Panc1 (cell line): ENCODE measurements around the gene DUS1L. TPM values are rescaled to one million over a fixed set of nuclear protein-coding genes. Genes with fewer than 3 reads are reported as not detected.

ENCODE experiments used
- ATAC-seq: fragments of 200-7000 bp; cut with Tn5 transposase; 2 replicates; pipeline ENCODE4 v1.9.1; 2020; ENCODE audit warnings: mild to moderate bottlenecking, moderate library complexity
- BruUV-seq: library from RNA; stranded (reverse); fragments of 400-500 nt; replicated peaks from 2 replicates; lab custom pipeline; 2021; lab: Mats Ljungman, UMichigan
- CTCF ChIA-PET: fragments of 300-600 bp; sonication (Branson Sonifier 250); formaldehyde crosslinking; loops from one replicate; lab custom pipeline; 2022; ENCODE audit warnings: antibody characterized with exemption; lab: Charles Lee
- POLR2A ChIA-PET: fragments of 300-600 bp; sonication (Branson Sonifier 250); formaldehyde crosslinking; loops from one replicate; lab custom pipeline; 2022; ENCODE audit warnings: antibody characterized with exemption; lab: Charles Lee
- DNase-seq: peaks from one replicate; pipeline ENCODE4 v3.0.0-alpha.2; 2010; ENCODE audit warnings: low read depth, low spot score
- H3K27ac ChIP-seq: 2 replicates; pipeline ENCODE4 v1.5.1; 2011; ENCODE audit warnings: mild to moderate bottlenecking, low read length, inconsistent platforms
- H3K27me3 ChIP-seq: fragments of 200-500 bp; sonication (Bioruptor generic); 2 replicates; pipeline ENCODE4 v1.6.0; 2014; ENCODE audit warnings: low read length, inconsistent platforms; ENCODE audit not compliant: control insufficient read depth, insufficient read depth
- H3K36me3 ChIP-seq: fragments of 200-500 bp; sonication (Bioruptor generic); 2 replicates; pipeline ENCODE4 v1.5.1; 2014; ENCODE audit warnings: inconsistent platforms, mild to moderate bottlenecking, low read length, moderate library complexity; ENCODE audit not compliant: control insufficient read depth, insufficient read depth
- H3K4me1 ChIP-seq: 2 replicates; pipeline ENCODE4 v1.5.1; 2011; ENCODE audit warnings: inconsistent platforms, mild to moderate bottlenecking, low read length, moderate library complexity; ENCODE audit not compliant: control insufficient read depth, insufficient read depth
- H3K4me3 ChIP-seq, 2 experiments: 2 replicates each; pipeline ENCODE4 v1.5.1; 2011 to 2012; ENCODE audit warnings: low read depth in 2 of 2, low read length in 2 of 2, mild to moderate bottlenecking in 2 of 2, inconsistent platforms in 1 of 2, moderate library complexity in 1 of 2
- H3K9me3 ChIP-seq: fragments of 200-500 bp; sonication (Bioruptor generic); 2 replicates; pipeline ENCODE4 v1.5.1; 2014; ENCODE audit warnings: low read depth, mild to moderate bottlenecking, inconsistent platforms, low read length, moderate library complexity; ENCODE audit not compliant: control insufficient read depth, insufficient read depth
- CTCF ChIP-seq: fragments of 450-650 bp; IDR thresholded peaks from 2 replicates; pipeline ENCODE4 v1.5.1; 2017; ENCODE audit warnings: mild to moderate bottlenecking
- POLR2AphosphoS5 ChIP-seq: IDR thresholded peaks from 2 replicates; pipeline ENCODE4 v1.6.1; 2012; ENCODE audit warnings: mild to moderate bottlenecking, low read depth, low read length, moderate library complexity
- SIN3A ChIP-seq: IDR thresholded peaks from 2 replicates; pipeline ENCODE4 v1.6.1; 2012; ENCODE audit warnings: low read depth, mild to moderate bottlenecking, low read length, moderate library complexity, borderline replicate concordance; ENCODE audit not compliant: insufficient read depth
- TCF7L2 ChIP-seq: IDR thresholded peaks from 2 replicates; pipeline ENCODE4 v1.6.1; 2011; ENCODE audit warnings: mild to moderate bottlenecking, low read depth, low read length, inconsistent platforms
- in situ Hi-C: cut with HindIII; loops from 2 replicates; pipeline ENCODE4 v1.10.0; 2016; ENCODE audit warnings: low sequenced_read_pairs, low pct_unique_long_range_greater_than_20kb
- intact Hi-C: fragments of 100-400 bp; cut with micrococcal nuclease; formaldehyde crosslinking; loops from one replicate; pipeline ENCODE4 v1.10.0; 2022; ENCODE audit not compliant: unreplicated experiment
- total RNA-seq: library from RNA; stranded (reverse); gene quantifications from one replicate; pipeline ENCODE4 v1.2.1, GENCODE V29; 2021; ENCODE audit not compliant: unreplicated experiment
- TF ChIP-seq, protein P1 (sequence below), 2 experiments: IDR thresholded peaks; 2 replicates each; pipeline ENCODE4 v1.6.1; 2011 to 2012; ENCODE audit warnings: low read depth in 2 of 2, control low read depth in 1 of 2, low read length in 1 of 2, mild to moderate bottlenecking in 1 of 2, moderate library complexity in 1 of 2; ENCODE audit not compliant: insufficient read depth in 1 of 2

The DUS1L gene
- total RNA-seq, 1 experiment from 2014 or later = 115 TPM

DNA sequence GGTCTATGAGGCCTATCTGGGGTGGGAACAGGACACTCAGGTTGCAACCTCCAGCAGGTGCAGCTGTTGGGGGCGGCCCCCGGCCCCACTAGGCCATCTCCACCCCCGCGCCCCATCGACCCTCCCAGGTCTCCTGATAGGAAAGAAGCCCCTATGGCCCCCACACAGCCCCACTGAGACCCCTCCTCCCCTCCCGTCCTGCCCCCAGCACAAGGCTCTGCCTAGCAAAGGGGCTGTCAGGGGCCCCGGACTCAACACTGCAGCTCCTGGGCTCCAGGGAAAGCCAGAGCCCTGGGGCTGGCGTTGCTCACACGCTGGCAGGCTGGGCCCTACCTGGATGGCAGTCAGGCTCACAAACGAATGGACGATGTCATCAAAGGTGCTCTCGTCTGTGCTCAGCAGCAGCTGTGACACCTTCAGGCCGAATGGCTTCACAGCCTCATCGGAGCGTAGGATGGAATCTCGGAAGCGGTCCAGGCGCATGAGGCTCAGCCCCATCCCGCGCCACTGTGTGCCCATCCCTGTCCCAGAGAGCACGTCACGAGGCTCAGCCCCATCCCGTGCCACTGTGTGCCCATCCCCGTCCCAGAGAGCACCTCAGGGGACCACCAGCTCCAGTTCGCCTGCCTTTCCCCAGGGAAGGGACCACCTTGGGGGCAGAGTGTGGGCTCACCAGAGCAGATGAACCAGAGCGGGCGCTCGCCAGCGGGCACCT, 25.1 kb upstream of the DUS1L start:
- in situ Hi-C loops (no loop called here), intact Hi-C loops (no loop called here)
- Histone ChIP-seq H3K4me3 (no peak overlapping the region), H3K36me3 (peaks cover 51% of the 10 kb centered on the region), H3K4me1 (peaks cover 10% of the 10 kb centered on the region), H3K27me3 (no peaks in the 10 kb centered on the region), H3K9me3 (no peaks in the 10 kb centered on the region), H3K27ac (no peak overlapping the region)
- TF ChIP-seq TCF7L2 (no peak), CTCF (no peak), POLR2AphosphoS5 (no peak)
- TF ChIP-seq, protein P1, sequence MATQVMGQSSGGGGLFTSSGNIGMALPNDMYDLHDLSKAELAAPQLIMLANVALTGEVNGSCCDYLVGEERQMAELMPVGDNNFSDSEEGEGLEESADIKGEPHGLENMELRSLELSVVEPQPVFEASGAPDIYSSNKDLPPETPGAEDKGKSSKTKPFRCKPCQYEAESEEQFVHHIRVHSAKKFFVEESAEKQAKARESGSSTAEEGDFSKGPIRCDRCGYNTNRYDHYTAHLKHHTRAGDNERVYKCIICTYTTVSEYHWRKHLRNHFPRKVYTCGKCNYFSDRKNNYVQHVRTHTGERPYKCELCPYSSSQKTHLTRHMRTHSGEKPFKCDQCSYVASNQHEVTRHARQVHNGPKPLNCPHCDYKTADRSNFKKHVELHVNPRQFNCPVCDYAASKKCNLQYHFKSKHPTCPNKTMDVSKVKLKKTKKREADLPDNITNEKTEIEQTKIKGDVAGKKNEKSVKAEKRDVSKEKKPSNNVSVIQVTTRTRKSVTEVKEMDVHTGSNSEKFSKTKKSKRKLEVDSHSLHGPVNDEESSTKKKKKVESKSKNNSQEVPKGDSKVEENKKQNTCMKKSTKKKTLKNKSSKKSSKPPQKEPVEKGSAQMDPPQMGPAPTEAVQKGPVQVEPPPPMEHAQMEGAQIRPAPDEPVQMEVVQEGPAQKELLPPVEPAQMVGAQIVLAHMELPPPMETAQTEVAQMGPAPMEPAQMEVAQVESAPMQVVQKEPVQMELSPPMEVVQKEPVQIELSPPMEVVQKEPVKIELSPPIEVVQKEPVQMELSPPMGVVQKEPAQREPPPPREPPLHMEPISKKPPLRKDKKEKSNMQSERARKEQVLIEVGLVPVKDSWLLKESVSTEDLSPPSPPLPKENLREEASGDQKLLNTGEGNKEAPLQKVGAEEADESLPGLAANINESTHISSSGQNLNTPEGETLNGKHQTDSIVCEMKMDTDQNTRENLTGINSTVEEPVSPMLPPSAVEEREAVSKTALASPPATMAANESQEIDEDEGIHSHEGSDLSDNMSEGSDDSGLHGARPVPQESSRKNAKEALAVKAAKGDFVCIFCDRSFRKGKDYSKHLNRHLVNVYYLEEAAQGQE (IDR thresholded peaks at IDR 0.05; ENCODE audit: insufficient read depth in 1 of 2, low read depth in 2 of 2, low read length in 1 of 2) = no peak
- no TSS peak for BruUV-seq
- no peak for ATAC-seq
- DNase-seq = no peak
- ChIA-PET POLR2A (no interaction called here), CTCF (no interaction called here)

DNA sequence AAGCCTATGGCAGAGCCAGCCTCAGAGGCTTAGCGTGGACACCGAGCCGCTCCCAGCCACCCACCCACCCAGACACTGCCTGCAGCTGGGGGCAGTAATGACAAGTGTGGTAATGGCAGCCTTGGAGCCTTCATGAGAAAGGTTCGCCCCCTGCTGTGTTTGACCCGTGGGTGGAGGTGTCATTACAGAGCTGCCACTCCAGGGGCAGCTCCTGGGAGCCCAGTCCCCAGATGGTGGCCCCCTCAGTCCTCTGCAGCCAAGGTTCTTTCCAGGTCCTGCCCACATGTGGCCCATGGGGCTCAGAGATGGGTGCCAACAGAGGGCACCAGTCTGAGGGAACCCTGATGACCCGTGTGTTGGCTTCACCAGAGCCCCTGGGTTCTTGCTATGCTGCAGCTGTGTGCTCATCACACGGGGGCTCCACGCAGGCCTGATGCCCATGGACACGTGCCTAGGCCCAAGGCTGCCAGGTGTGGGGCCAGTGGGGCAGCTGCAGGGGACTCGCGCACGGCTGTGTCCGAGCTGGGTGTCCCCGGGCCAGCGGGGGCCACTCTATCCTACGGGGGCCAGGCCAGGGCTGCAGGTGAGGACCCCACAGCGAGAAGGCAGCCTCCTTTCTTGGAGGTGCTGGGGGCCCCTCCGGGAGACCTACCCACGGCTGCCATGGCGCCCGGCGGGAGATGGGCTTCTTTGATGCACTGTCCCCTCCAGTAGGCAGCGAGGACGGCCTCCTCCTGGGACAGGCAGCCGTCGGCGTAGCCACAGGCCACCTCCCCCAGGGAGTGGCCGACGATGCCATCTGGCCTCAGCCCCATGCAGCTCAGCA, 24.3 kb upstream of the DUS1L start:
- in situ Hi-C loops = no loop called here
- peaks cover 49% of the 10 kb centered on the region for H3K36me3 ChIP-seq
- intact Hi-C loops = no loop called here
- H3K4me1 ChIP-seq = peaks cover 2% of the 10 kb centered on the region; the same call in 1 of the 2 replicates
- H3K27me3 ChIP-seq = no peaks in the 10 kb centered on the region
- POLR2A ChIA-PET = no interaction called here
- DNase-seq (no peak), ATAC-seq (peak; percentile 33)
- H3K27ac ChIP-seq = no peak overlapping the region
- CTCF ChIA-PET = no interaction called here
- no peaks in the 10 kb centered on the region for H3K9me3 ChIP-seq
- H3K4me3 ChIP-seq = no peak overlapping the region
- BruUV-seq = no TSS peak
- TF ChIP-seq POLR2AphosphoS5 (no peak), TCF7L2 (no peak), CTCF (no peak), SIN3A (no peak)
- TF ChIP-seq, protein P1 (IDR thresholded peaks at IDR 0.05; ENCODE audit: insufficient read depth in 1 of 2, low read depth in 2 of 2, low read length in 1 of 2) = no peak
